ENCODE measurements around the gene TRIO.

Gene TRIO

DNA sequence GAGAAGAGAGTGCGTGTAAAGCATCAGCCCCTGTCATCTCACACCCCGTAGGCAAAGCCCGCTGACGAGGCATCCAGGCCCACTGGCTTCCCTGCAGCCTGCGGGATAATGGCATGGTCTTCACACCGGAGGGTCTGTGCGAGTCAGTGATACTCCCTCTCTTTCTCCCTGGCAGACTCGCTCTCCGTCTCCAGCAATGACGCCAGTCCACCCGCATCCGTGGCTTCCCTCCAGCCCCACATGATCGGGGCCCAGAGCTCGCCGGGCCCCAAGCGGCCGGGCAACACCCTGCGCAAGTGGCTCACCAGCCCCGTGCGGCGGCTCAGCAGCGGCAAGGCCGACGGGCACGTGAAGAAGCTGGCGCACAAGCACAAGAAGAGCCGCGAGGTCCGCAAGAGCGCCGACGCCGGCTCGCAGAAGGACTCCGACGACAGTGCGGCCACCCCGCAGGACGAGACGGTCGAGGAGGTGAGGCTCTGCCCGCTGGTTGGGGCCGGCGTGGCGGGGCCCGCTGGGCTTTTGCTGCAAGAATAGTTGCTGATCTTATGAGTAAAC is 317.8 kb downstream of the TRIO start:
- DNase-seq (ENCODE audit: low spot score) = no peak

GRCh38 chr5:14462681-14463080 is 319.5 kb downstream of the TRIO start:
- no peak for DNase-seq (ENCODE audit: low spot score)

DNA sequence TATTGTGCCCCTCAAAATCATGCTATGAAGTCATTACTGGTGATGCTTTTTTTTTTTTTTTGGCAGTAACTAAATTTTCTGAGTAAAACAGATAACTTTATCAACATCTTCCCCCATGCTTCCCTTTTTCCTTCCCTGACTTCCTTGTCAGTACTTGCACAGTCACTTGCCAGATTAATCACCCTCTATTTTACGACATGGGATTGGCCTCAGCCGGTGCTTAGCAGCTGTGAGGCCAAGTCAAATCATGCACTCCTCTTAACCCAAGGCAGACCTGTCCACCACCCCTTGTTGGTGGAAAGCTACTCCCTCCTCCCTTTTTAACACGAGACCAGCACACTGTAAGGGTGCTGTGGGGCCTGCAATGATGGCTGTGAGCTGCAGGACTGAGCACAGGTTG is 320.5 kb downstream of the TRIO start:
- no peak for DNase-seq (ENCODE audit: low spot score)

- DNase-seq (ENCODE audit: low spot score) = no peak
Observed at GRCh38 chr5:14464096-14464495, 321.0 kb downstream of the TRIO start.

DNA sequence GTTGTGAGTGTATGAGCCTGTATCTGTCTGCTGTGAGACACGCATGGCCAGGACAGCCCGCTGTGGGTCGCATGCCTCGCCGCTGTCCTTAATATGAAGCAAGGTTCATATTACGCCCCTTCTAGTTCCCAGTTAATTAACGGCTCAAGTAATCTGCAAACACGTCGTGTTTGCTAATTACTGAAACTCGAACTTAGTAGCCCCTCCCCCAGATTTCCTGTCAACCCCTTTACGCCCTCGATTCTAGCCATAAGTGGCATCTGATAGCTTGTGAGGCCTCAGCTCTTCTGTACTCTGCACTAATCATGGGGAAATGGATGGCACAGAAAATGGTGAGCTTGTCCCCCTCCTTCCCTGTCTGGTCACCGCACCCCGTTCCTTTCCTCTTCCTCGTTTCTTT is 321.5 kb downstream of the TRIO start:
- DNase-seq (ENCODE audit: low spot score) = no peak

DNA sequence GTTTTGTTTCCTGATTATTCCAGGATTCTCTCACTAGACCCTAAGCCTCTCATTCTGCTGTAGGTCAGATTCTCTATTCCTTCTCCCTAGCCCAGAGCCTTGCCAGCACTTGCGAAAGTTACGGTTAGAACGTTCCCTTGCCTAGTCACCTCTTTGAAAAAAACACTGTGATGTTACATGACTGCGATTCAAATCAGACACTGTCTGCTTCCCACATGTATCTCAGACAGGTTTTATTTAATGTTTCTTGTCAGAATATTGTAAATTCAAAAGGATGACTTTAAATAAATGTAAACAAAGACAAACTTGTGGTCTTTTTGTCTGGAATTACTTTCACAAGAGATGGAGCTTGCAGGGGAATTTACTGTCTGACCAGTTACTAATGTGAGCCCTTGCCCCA is 322.0 kb downstream of the TRIO start:
- DNase-seq (ENCODE audit: low spot score) = no peak

GRCh38 chr5:14465776-14466175 is 322.6 kb downstream of the TRIO start:
- DNase-seq (ENCODE audit: low spot score) = no peak

GRCh38 chr5:14467251-14467650 is 324.1 kb downstream of the TRIO start:
- DNase-seq (ENCODE audit: low spot score) = no peak

- no peak for DNase-seq (ENCODE audit: low spot score)
Observed at GRCh38 chr5:14467886-14468285, 324.7 kb downstream of the TRIO start.

GRCh38 chr5:14469551-14470377 is 326.6 kb downstream of the TRIO start:
- no peak for DNase-seq (ENCODE audit: low spot score)

- no peak for DNase-seq (ENCODE audit: low spot score)
Observed at GRCh38 chr5:14471507-14471906, 328.4 kb downstream of the TRIO start.

DNA sequence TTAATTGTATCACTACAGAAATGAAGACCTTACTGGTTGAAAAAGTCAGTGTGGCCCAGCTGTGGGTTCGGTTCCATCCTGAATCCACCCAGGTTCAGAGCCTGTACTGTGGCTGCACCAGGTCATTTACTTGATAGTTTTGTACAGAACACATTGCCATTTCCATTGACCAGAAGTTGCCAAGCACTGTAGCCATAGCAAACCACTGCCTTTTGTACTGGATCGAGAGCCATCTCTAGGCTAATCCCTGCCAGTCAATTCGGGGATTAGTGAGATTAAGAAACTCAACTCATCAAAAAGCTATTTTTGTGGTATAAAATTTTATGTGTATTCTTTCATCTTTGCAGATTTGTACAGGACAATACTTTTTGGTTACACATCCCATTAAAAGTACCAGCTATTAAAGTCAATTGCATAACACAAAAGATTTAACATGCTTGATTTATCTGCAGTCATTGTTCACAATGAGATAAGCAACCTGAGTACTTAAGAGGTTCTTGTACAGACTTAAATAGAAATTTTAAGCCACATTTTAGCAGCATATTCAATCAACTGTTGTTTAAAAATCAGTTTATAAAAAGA is 329.9 kb downstream of the TRIO start:
- no peak for DNase-seq (ENCODE audit: low spot score)

- no peak for DNase-seq (ENCODE audit: low spot score)
Observed at GRCh38 chr5:14475045-14475444, 331.9 kb downstream of the TRIO start.

- DNase-seq (ENCODE audit: low spot score) = no peak
Observed at GRCh38 chr5:14476786-14477435, 333.8 kb downstream of the TRIO start.

DNA sequence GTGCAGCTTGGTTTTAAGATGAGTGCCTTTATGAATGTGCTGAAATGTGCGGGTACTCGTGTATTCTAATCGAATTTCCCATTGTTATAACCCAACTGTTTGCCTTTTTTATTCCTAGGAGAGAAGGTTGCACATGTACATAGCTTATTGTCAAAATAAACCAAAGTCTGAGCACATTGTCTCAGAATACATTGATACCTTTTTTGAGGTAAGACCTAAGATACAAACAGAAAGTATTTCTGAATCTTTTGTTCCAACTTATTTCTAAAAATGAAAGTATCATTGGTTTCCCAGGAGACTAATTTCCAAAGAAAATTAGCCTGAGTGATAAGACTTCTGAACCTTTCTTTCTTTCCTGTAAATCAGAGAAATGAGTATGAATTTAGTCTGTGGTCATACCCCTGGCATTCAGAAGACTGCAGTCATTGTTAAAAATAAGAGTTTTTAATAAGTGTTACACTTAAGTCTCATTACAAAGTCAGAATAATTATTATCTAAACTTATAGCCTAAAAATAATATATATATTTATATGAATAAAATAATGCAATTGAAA is 336.1 kb downstream of the TRIO start:
- no peak for DNase-seq (ENCODE audit: low spot score)

DNA sequence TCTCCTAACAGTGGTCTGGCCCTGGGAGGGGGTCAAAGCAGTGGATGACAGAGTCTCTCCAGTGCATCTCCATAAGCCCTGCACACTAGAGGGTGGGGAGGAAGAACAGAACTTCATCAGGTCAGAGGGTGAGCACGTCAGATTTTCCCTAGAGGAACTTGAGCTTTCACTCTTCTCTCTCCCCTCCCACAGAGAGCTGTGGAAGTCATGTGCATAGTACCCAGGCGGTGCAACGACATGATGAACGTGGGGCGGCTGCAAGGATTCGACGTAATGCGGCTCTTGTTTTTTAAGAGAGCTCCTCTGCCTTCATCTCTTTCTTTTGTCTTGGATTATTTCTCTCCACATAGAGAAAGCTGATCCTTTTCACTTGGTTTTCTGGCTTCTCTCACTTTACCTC is 338.2 kb downstream of the TRIO start:
- DNase-seq (ENCODE audit: low spot score) = no peak

- no peak for DNase-seq (ENCODE audit: low spot score)
Observed at GRCh38 chr5:14482085-14482484, 338.9 kb downstream of the TRIO start.

- DNase-seq (ENCODE audit: low spot score) = no peak
Observed at GRCh38 chr5:14483504-14484157, 340.5 kb downstream of the TRIO start.

GRCh38 chr5:14486486-14486885 is 343.3 kb downstream of the TRIO start:
- DNase-seq (ENCODE audit: low spot score) = no peak

- DNase-seq (ENCODE audit: low spot score) = no peak
Observed at GRCh38 chr5:14486996-14487896, 344.1 kb downstream of the TRIO start.

Measured in iPS-NIHi11 (cell line).